Measurements from ENCODE around the gene GLT6D1. TPM values are rescaled to one million over a fixed set of nuclear protein-coding genes. Genes with fewer than 3 reads are reported as not detected.

GLT6D1 gene
- total RNA-seq, 1 donor from 2014 or later = not detected

GRCh38 chr9:135610290-135611141 is 28.8 kb downstream of the GLT6D1 start:
- no peak for FAIRE-seq
- Mint-ChIP-seq H3K4me3 (ENCODE audit: unreplicated experiment) (no peak overlapping the region), H3K27me3 (ENCODE audit: low read depth, unreplicated experiment) (peaks cover 25% of the 10 kb centered on the region), H3K36me3 (ENCODE audit: low read depth, unreplicated experiment) (no peaks in the 10 kb centered on the region), H3K9me3 (ENCODE audit: unreplicated experiment) (peaks cover 7% of the 10 kb centered on the region), H3K4me1 (ENCODE audit: low read depth, unreplicated experiment) (no peaks in the 10 kb centered on the region), H3K27ac (ENCODE audit: unreplicated experiment) (no peak overlapping the region)
- H3K4me3 ChIP-seq (ENCODE audit: insufficient read depth, low read depth, low read length) = no peak overlapping the region
- H3K79me2 ChIP-seq (ENCODE audit: insufficient read depth, low read length) = no peaks in the 10 kb centered on the region
- no peaks in the 10 kb centered on the region for H3K9me3 ChIP-seq (ENCODE audit: insufficient read depth, low read depth, low read length)
- no peaks in the 10 kb centered on the region for H3K36me3 ChIP-seq (ENCODE audit: insufficient read depth, low read length)
- no peaks in the 10 kb centered on the region for H4K20me1 ChIP-seq (ENCODE audit: insufficient read depth, low read length)
- no peak for DNase-seq (ENCODE audit: low read depth)
- no peaks in the 10 kb centered on the region for H3K4me1 ChIP-seq (ENCODE audit: insufficient read depth, low read length)
- no peak for TF ChIP-seq EZH2 (IDR thresholded peaks at IDR 0.05; ENCODE audit: insufficient read depth, low read length)
- no peak for TF ChIP-seq CTCF (IDR thresholded peaks at IDR 0.05; ENCODE audit: insufficient read depth, low read depth, low read length)
- no peak overlapping the region for H3K4me2 ChIP-seq (ENCODE audit: low read length)
- no peak overlapping the region for H3K9ac ChIP-seq (ENCODE audit: low read length)
- no peak overlapping the region for H2AFZ ChIP-seq (ENCODE audit: low read depth, low read length)
- H3K27ac ChIP-seq (ENCODE audit: low read depth, low read length) = no peak overlapping the region
- no peaks in the 10 kb centered on the region for H3K27me3 ChIP-seq (ENCODE audit: insufficient read depth, low read length)

- H3K4me1 ChIP-seq (ENCODE audit: insufficient read depth, low read length) = no peaks in the 10 kb centered on the region
- FAIRE-seq = no peak
- H4K20me1 ChIP-seq (ENCODE audit: insufficient read depth, low read length) = no peaks in the 10 kb centered on the region
- H3K9ac ChIP-seq (ENCODE audit: low read length) = no peak overlapping the region
- Mint-ChIP-seq H3K4me3 (ENCODE audit: unreplicated experiment) (no peak overlapping the region), H3K27me3 (ENCODE audit: low read depth, unreplicated experiment) (peaks cover 25% of the 10 kb centered on the region), H3K9me3 (ENCODE audit: unreplicated experiment) (peaks cover 7% of the 10 kb centered on the region), H3K36me3 (ENCODE audit: low read depth, unreplicated experiment) (no peaks in the 10 kb centered on the region), H3K27ac (ENCODE audit: unreplicated experiment) (no peak overlapping the region), H3K4me1 (ENCODE audit: low read depth, unreplicated experiment) (no peaks in the 10 kb centered on the region)
- H3K36me3 ChIP-seq (ENCODE audit: insufficient read depth, low read length) = no peaks in the 10 kb centered on the region
- no peak for DNase-seq (ENCODE audit: low read depth)
- TF ChIP-seq CTCF (IDR thresholded peaks at IDR 0.05; ENCODE audit: insufficient read depth, low read depth, low read length) (no peak), EZH2 (IDR thresholded peaks at IDR 0.05; ENCODE audit: insufficient read depth, low read length) (no peak)
- H3K9me3 ChIP-seq (ENCODE audit: insufficient read depth, low read depth, low read length) = no peaks in the 10 kb centered on the region
- H2AFZ ChIP-seq (ENCODE audit: low read depth, low read length) = no peak overlapping the region
- no peak overlapping the region for H3K4me2 ChIP-seq (ENCODE audit: low read length)
- no peaks in the 10 kb centered on the region for H3K79me2 ChIP-seq (ENCODE audit: insufficient read depth, low read length)
- H3K27me3 ChIP-seq (ENCODE audit: insufficient read depth, low read length) = no peaks in the 10 kb centered on the region
- H3K27ac ChIP-seq (ENCODE audit: low read depth, low read length) = no peak overlapping the region
- no peak overlapping the region for H3K4me3 ChIP-seq (ENCODE audit: insufficient read depth, low read depth, low read length)
These were observed 29.9 kb downstream of the GLT6D1 start for GRCh38 chr9:135609366-135609955.

GRCh38 chr9:135608999-135609317 is 30.4 kb downstream of the GLT6D1 start:
- no peaks in the 10 kb centered on the region for H3K79me2 ChIP-seq (ENCODE audit: insufficient read depth, low read length)
- no peak overlapping the region for H3K4me3 Mint-ChIP-seq (ENCODE audit: unreplicated experiment)
- peaks cover 25% of the 10 kb centered on the region for H3K27me3 Mint-ChIP-seq (ENCODE audit: low read depth, unreplicated experiment)
- H3K4me1 ChIP-seq (ENCODE audit: insufficient read depth, low read length) = no peaks in the 10 kb centered on the region
- no peak overlapping the region for H3K27ac ChIP-seq (ENCODE audit: low read depth, low read length)
- H3K27ac Mint-ChIP-seq (ENCODE audit: unreplicated experiment) = no peak overlapping the region
- no peaks in the 10 kb centered on the region for H3K36me3 Mint-ChIP-seq (ENCODE audit: low read depth, unreplicated experiment)
- H3K4me1 Mint-ChIP-seq (ENCODE audit: low read depth, unreplicated experiment) = no peaks in the 10 kb centered on the region
- no peak overlapping the region for H3K4me2 ChIP-seq (ENCODE audit: low read length)
- no peak overlapping the region for H3K4me3 ChIP-seq (ENCODE audit: insufficient read depth, low read depth, low read length)
- H4K20me1 ChIP-seq (ENCODE audit: insufficient read depth, low read length) = no peaks in the 10 kb centered on the region
- TF ChIP-seq EZH2 (IDR thresholded peaks at IDR 0.05; ENCODE audit: insufficient read depth, low read length) = no peak
- TF ChIP-seq CTCF (IDR thresholded peaks at IDR 0.05; ENCODE audit: insufficient read depth, low read depth, low read length) = no peak
- FAIRE-seq (no peak), DNase-seq (ENCODE audit: low read depth) (no peak)
- no peaks in the 10 kb centered on the region for H3K9me3 ChIP-seq (ENCODE audit: insufficient read depth, low read depth, low read length)
- no peak overlapping the region for H2AFZ ChIP-seq (ENCODE audit: low read depth, low read length)
- no peaks in the 10 kb centered on the region for H3K36me3 ChIP-seq (ENCODE audit: insufficient read depth, low read length)
- no peak overlapping the region for H3K9ac ChIP-seq (ENCODE audit: low read length)
- H3K9me3 Mint-ChIP-seq (ENCODE audit: unreplicated experiment) = peaks cover 7% of the 10 kb centered on the region
- H3K27me3 ChIP-seq (ENCODE audit: insufficient read depth, low read length) = no peaks in the 10 kb centered on the region

Measured in astrocyte (in vitro differentiated cells and primary cell).